ENCODE measurements around the gene NPIPA1. TPM values are rescaled to one million over a fixed set of nuclear protein-coding genes. Genes with fewer than 3 reads are reported as not detected.
"Not testable (repeated sequence)": the region's sequence is repeated elsewhere in the genome, so short reads cannot be mapped to it uniquely, and the experiment has no call there.

The NPIPA1 gene
- total RNA-seq, 1 experiment from 2014 or later, result 24.1 TPM

DNA sequence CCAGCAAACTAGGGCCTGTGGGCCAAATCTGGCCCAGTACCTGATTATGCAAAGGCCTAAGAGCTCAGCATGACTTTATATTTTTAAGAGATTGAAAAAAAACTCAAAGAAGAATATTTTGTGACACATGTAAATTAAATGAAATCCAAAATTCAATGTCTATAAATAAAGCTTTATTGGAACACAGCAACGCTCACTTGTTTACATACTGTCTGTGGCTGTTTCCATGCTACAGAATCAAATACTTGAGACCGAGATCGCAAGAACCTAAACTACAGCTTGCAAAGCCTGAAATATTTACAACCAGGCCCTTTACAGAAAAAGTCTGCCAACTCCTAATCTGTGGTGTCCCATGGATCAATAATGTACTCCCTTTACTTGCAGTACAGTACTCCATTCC lies 32.6 kb downstream of the NPIPA1 start:
- not testable (repeated sequence) for H3K36me3 ChIP-seq, H3K27me3 ChIP-seq, DNase-seq, H3K9me3 ChIP-seq, H3K4me3 ChIP-seq

DNA sequence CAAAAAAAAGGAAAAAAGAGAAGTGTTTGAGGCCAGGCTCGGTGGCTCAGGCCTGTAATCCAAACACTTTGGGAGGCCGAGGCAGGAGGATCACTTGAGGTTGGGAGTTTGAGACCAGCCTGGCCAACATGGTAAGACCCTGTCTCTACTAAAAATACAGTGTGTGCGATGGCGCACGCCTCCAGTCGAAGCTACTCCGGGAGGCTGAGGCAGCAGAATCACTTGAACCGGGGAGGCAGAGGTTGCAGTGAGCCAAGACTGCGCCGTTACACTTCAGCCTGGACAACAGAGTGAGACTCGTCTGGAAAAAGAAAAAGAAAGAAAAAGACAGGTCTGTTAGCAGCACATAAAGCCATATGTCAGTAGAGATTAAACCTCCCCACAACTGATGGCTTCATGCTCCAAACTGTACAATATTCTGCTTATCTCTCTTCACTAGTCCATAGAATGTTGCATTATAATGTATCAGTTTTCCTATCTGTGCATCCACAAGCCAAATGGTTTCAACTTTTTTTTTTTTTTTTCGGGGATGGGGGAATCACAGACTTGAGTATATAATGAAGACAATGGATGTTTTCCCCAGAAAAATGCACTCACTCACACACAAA lies 34.5 kb downstream of the NPIPA1 start:
- not testable (repeated sequence) for H3K36me3 ChIP-seq, DNase-seq

DNA sequence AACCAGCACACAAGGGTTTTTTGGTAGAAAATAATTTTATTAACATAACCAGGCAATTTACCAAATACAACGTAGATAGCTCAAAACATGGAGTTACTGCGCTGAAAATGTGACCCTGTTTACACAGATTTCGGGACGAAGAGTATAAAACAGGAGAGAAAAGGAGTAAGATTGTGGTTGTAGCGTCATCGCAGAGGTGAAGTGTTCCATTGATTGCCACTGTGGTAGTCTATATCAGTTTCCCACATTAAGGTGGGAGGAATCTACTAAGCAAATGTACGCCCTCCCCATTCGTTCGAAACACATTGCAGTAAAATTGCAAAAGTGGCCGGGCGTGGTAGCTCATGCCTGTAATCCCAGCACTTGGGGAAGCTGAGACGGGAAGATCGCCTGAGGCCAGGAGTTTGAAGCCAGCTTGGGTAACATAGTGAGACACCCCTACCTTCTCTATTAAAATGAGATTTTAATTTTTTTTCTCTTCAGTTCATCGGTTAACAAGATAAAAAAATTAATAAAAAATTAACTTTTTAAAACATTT lies 36.6 kb downstream of the NPIPA1 start:
- H3K4me3 ChIP-seq, result peak overlapping the region; percentile 98
- H3K36me3 ChIP-seq, H3K27me3 ChIP-seq, H3K9me3 ChIP-seq: not testable (repeated sequence)
- peak; percentile 17 for DNase-seq

More for the DNA sequence above, 34.5 kb downstream of the NPIPA1 start:
- H3K4me3 ChIP-seq, H3K27me3 ChIP-seq, H3K9me3 ChIP-seq: not testable (repeated sequence)

DNA sequence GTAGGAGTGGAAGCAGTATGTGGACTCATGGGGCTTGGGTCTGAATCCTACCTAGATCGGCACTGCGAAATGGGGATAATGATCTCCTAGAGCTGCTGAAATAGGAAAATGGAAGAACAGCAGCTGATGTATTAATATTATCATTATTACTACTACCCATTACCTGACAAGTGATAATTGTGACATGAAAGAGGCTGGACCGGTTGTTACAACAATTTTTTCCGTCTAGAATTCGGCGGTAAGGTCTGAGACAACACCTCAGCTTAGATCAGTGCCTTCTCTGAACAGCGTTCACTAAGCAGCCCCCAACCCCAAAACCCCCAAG lies 37.0 kb downstream of the NPIPA1 start:
- not testable (repeated sequence) for DNase-seq, H3K36me3 ChIP-seq, H3K27me3 ChIP-seq, H3K9me3 ChIP-seq
- H3K4me3 ChIP-seq, result peak overlapping the region; percentile 98

DNA sequence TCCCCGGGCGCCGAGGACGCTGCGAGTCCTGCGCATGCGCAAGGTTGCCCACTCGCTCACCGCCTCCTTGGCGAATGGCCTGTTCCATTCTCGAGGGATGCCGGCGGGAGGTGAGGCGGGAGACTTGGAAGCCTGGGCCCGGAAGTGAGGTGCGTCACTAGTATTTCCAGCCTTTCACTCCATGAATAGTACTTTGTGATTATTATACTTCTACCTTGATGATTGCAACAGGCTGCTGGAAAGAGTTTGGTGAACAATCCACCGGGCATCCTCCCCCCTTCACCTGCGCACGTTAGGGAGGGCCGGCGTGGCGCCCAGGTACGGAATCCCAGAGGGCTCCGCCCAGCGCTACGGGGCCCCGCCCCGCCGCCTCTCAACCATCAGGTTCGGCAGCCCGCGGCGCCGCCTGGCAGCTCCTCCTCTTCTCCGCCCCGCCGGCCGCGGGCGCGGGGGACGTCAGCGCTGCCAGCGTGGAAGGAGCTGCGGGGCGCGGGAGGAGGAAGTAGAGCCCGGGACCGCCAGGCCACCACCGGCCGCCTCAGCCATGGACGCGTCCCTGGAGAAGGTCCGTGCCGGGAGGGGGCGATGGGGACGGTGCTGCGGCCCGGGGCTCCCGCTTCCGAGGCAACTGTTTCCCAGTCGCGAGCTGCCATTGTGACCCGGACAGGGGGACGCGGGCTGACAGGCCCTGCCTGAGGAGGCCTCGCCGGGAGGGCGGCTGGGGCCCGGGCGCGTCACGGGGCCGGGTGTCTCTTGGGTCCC lies 37.6 kb downstream of the NPIPA1 start, which contains the start of gene PDXDC1:
TSS of gene PDXDC1 (plus strand) at position 371 of the 762 bp plus-strand sequence. CDS start at position 545, 174 bp downstream.
- DNase-seq, result peak; percentile 93
- not testable (repeated sequence) for H3K9me3 ChIP-seq, H3K27me3 ChIP-seq, H3K36me3 ChIP-seq
- H3K4me3 ChIP-seq, result peak within 1 kb of the TSS; percentile 98

DNA sequence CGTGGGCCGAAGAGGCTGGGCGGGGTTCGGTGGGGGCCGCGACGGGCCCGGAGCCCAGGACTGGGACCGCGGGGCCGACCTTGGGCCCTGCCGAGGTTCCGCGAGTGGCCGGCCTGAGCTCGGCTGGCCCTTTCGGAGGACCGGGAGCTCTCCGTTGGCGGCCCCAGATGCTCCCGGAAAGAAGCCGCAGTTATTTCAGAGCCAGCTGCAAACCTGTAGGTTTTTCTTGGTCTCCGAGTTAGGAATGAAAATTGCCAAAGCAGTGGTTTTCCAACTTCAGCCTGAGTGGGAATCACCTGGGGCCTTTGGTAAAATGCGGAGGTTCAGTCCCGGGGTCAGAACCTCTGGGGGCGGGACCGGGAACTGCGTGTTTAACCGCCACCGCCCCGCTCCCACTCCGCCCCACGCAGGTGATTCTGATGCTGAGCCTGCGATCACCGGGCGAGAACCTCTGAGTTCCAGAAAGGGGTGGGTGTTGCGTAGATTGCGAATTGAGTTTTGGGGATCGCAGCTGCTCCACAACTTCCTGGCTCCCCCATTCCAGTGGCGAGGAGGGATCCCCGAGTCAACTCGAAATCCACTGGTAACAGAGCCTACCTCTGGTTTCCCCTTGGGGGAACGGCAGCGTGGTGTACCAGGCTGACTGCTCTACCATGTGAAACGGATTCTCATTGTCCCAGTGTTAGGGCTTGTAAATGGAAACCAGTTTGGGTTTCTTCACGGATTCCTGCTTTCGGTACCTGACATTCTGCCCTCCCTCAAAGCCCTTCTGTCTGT lies 38.4 kb downstream of the NPIPA1 start:
- peak overlapping the region; percentile 98 for H3K4me3 ChIP-seq
- not testable (repeated sequence) for H3K27me3 ChIP-seq, H3K36me3 ChIP-seq, H3K9me3 ChIP-seq
- DNase-seq, result peak; percentile 57

DNA sequence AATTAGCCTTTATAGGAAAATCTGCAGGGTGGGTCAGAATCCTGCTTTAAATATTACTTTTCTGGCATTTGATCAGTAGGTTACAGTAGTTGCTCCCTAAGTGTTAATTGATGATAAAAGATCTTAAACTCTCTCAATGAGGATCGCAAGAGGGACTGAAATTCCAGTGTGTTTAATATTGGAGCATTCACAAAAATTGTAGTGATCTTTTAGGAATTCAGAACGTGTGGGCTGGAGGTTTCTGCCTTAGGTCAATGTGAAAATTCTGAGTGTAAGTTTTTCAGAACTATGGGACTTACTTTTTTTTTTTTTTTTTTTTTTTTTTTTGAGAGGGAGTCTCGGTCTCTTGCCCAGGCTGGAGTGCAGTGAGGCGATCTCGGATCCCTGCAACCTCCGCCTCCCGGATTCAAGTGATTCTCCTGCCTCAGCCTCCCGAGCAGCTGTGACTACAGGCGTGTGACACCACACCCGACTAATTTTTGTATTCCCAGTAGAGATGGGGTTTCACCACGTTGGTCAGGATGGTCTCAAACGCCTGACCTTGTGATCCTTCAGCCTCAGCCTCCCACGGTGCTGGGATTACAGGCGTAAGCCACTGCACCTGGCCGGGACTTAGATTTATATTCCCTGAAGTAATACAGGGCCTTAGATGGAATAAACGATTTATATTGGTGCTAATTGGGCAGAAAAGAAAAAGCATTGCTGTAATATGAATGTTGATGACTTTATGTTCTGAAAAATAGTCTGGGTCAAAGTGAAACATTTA lies 39.9 kb downstream of the NPIPA1 start:
- H3K9me3 ChIP-seq, H3K27me3 ChIP-seq, DNase-seq, H3K36me3 ChIP-seq, H3K4me3 ChIP-seq: not testable (repeated sequence)

DNA sequence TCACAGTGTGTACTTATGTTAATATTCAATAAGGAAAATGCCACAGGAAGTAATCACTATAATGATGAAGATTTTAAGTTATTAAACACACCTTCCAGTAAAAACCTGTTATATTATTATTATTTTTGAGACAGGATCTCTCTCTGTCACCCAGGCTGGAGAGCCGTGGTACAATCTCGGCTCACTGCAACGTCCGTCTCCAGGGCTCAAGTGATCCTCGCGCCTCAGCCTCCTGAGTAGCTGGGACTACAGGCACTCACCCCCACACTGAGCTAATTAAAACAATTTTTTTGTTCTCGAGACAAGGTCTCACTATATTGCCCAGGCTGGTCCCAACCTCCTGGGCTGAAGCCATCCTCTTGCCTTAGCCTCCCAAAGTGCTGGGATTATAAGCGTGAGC lies 41.0 kb downstream of the NPIPA1 start:
- not testable (repeated sequence) for DNase-seq, H3K4me3 ChIP-seq, H3K27me3 ChIP-seq, H3K9me3 ChIP-seq, H3K36me3 ChIP-seq

DNA sequence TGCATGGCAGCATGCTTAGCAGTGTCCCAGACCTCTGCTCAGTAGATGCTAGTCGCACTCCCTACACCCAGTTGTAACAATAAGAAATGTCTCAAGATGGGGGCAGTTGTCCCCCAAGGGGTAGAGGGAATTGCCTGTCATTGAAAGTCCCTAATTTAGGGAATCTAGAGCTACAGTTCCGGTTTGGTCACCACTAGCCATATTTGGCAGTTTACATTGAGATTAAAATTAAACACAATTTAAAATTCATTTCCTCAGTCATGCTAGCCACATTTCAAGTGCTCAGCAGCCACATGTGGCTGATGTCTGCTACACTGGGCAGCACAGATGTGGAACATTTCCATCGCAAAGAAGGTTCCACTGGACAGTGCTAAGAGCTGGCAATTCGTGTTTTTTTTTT lies 41.7 kb downstream of the NPIPA1 start:
- not testable (repeated sequence) for H3K9me3 ChIP-seq, H3K36me3 ChIP-seq, H3K4me3 ChIP-seq, H3K27me3 ChIP-seq, DNase-seq

DNA sequence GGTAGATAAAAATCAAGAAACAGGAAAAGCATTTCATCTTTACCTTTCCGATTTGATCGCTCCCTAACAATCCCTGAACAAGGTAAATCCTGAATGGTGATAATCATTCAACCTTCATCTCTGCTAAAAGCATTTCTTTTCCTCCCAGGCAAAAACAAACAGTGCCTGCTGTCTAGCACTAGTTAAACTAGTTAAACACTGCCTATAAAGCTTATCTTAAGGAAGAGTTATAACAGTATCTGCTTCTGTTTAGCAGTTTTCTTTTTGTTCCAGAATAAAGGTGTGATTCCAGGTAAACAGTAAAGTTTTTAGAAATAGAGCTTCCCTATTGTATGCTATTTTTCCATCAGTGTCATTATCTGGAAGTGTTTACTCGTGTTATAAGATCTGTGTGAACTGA lies 44.0 kb downstream of the NPIPA1 start:
- not testable (repeated sequence) for H3K27me3 ChIP-seq, DNase-seq, H3K4me3 ChIP-seq, H3K9me3 ChIP-seq
- peaks cover 18% of the 10 kb centered on the region for H3K36me3 ChIP-seq

DNA sequence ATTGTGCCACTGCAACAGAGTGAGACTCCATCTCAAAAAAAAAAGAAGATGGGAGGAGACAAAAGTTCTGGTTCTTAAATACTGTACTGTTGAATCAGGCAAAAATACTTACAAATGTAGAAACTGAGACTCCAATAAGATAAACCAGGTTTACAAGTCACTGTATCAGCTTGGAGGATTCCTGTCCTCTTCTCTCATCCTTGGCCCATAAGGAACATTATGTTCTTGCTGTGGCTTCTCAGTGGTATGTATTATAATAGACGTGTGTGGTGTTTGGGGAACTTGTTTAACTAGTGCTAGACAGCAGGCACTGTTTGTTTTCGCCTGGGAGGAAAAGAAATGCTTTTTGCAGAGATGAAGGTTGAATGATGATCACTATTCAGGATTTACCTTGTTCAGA lies 45.3 kb downstream of the NPIPA1 start:
- H3K9me3 ChIP-seq, DNase-seq, H3K4me3 ChIP-seq, H3K27me3 ChIP-seq: not testable (repeated sequence)
- peaks cover 18% of the 10 kb centered on the region for H3K36me3 ChIP-seq

DNA sequence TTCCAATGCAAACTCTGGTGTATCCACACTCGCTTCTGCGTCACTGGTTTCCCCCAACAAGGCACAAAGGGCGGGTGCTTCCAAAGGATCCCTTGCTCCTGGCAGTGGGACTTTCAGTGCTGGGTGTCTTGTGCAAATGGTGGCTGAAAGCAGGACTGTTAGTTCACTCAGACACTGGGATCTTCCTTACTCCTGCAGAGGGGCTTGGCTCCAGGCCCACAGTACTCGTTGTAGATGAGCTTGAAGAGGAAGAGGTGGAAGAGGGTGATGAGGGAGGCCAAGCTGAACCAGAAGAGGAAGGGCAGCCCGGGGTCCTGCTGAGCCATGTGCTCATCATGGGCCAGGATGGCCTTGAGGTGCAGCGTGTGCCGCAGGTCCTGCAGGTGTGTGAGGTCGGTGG lies 50.8 kb downstream of the NPIPA1 start:
- not testable (repeated sequence) for H3K27me3 ChIP-seq, H3K4me3 ChIP-seq, DNase-seq, H3K9me3 ChIP-seq
- H3K36me3 ChIP-seq, result peaks cover 37% of the 10 kb centered on the region

DNA sequence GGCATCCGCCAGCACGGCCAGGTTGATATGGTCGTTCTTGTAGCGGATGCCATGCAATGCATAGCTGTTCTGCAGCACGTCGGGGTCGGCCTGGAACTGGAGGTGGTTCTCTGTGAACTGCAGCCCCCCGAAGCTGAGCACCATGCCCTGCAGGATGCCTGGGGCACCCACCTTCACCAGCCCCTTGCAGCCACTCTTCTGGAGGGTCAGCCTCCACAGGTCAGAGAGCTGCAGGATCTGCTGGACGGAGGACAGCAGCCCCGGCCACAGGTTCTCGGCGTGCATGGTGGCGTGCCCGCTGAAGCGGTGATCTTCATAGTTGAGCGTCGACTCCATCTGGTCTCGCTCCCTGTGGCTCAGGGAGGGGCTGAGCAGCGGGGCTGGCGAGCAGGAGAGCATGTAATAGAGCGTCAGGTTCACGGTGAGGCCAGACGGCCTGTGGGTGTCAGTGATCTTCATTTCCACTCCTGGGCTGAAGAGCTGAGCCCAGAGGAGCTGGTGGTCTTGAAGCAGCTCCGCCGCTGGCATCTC lies 51.5 kb downstream of the NPIPA1 start:
- Histone ChIP-seq H3K36me3 (peaks cover 43% of the 10 kb centered on the region), H3K9me3 (peaks cover 10% of the 10 kb centered on the region)
- not testable (repeated sequence) for DNase-seq, H3K27me3 ChIP-seq, H3K4me3 ChIP-seq

DNA sequence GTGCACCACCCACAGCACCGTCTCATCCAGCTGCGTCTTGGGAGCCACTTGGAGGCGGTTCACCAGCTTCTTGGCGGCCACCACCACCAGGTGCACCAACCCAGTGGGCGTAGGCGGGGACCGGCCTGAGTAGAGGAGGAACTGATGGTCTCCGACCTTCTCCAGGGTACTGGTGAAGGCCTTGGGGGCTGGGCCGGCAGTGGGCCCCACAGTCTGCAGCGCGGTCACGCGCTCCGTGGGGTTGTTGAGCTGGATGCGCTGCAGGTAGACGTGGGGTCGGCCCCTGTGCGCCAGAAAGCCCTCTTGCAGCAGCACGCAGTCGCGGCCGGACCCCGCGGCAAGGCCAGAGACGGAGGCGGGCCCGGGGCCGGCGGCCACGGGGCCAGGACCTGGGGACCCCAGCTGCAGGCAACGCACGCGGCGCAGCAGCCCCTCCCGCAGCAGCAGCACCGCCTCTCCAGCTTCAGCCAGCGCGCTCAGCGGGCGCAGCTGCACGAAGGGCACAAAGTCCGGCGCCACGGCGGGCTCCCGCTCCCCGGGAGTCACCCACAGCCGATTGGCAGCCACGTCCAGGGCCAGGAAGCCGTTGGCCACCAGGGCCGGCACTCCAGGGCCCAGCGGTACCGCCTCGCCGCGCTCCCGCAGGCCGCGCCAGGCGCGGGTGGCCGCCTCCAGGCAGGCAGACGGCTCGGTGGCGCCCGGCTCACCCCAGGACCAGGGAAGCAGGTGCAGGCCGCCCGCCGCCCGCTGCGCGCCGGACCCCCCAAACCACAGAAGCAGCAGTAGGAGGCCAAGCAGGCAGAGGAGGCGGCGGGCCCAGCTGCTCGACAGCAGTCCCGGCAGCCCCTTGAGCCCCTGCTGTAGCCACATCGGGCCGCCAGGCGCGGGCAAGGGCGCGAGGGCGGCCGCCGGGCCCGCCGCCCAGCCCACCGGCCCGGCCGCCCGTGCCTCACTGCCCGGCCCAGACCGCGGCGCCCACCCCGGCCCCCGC lies 52.3 kb downstream of the NPIPA1 start:
- peaks cover 48% of the 10 kb centered on the region for H3K36me3 ChIP-seq
- DNase-seq, H3K4me3 ChIP-seq: not testable (repeated sequence)

DNA sequence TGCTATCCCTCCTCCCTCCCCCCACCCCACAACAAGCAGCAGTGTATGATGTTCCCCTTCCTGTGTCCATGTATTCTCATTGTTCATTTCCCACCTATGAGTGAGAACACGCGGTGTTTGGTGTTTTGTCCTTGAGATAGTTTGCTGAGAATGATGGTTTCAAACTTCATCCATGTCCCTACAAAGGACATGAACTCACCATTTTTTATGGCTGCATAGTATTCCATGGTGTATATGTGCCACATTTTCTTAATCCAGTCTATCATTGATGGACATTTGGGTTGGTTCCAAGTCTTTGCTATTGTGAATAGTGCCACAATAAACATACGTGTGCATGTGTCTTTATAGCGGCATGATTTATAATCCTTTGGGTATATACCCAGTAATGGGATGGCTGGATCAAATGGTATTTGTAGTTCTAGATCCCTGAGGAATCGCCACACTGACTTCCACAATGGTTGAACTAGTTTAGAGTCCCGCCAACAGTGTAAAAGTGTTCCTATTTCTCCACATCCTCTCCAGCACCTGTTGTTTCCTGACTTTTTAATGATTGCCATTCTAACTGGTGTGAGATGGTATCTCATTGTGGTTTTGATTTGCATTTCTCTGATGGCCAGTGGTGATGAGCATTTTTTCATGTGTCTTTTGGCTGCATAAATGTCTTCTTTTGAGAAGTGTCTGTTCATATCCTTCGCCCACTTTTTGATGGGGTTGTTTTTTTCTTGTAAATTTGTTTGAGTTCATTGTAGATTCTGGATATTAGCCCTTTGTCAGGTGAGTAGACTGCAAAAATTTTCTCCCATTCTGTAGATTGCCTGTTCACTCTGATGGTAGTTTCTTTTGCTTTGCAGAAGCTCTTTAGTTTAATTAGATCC lies 56.3 kb downstream of the NPIPA1 start:
- not testable (repeated sequence) for H3K4me3 ChIP-seq, DNase-seq, H3K27me3 ChIP-seq
- Histone ChIP-seq H3K36me3 (peaks cover 43% of the 10 kb centered on the region), H3K9me3 (peaks cover 17% of the 10 kb centered on the region)

More for the DNA sequence above, 52.3 kb downstream of the NPIPA1 start:
- H3K9me3 ChIP-seq, result peaks cover 17% of the 10 kb centered on the region
- not testable (repeated sequence) for H3K27me3 ChIP-seq
